ENCODE results near the gene FTO.

GRCh38 chr16:54106057-54106456 lies 402.1 kb downstream of the FTO start:
- TF ChIP-seq, protein P1, sequence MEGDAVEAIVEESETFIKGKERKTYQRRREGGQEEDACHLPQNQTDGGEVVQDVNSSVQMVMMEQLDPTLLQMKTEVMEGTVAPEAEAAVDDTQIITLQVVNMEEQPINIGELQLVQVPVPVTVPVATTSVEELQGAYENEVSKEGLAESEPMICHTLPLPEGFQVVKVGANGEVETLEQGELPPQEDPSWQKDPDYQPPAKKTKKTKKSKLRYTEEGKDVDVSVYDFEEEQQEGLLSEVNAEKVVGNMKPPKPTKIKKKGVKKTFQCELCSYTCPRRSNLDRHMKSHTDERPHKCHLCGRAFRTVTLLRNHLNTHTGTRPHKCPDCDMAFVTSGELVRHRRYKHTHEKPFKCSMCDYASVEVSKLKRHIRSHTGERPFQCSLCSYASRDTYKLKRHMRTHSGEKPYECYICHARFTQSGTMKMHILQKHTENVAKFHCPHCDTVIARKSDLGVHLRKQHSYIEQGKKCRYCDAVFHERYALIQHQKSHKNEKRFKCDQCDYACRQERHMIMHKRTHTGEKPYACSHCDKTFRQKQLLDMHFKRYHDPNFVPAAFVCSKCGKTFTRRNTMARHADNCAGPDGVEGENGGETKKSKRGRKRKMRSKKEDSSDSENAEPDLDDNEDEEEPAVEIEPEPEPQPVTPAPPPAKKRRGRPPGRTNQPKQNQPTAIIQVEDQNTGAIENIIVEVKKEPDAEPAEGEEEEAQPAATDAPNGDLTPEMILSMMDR (conservative IDR thresholded peaks at IDR 0.05 in 1 of 2, IDR thresholded peaks at IDR 0.05 in 1 of 2; ENCODE audit: extremely low read depth in 1 of 2, insufficient read depth in 1 of 2, low read depth in 1 of 2, low read length in 2 of 2): no peak
- TF ChIP-seq EZH2 (IDR thresholded peaks at IDR 0.05; ENCODE audit: borderline replicate concordance, low read length): no peak

Measured in mammary epithelial cell (primary cell).